HG03060 (cell line): Measurements from ENCODE around the gene SFI1.
"Not testable (repeated sequence)": the region's sequence is repeated elsewhere in the genome, so short reads cannot be mapped to it uniquely, and the experiment has no call there.

Experiments used
- ATAC-seq: cut with Tn5 transposase; IDR thresholded peaks from one replicate; pipeline ENCODE4 v1.9.1; 2021; ENCODE audit warnings: low read depth, moderate number of reproducible peaks; ENCODE audit not compliant: unreplicated experiment

SFI1 gene

DNA sequence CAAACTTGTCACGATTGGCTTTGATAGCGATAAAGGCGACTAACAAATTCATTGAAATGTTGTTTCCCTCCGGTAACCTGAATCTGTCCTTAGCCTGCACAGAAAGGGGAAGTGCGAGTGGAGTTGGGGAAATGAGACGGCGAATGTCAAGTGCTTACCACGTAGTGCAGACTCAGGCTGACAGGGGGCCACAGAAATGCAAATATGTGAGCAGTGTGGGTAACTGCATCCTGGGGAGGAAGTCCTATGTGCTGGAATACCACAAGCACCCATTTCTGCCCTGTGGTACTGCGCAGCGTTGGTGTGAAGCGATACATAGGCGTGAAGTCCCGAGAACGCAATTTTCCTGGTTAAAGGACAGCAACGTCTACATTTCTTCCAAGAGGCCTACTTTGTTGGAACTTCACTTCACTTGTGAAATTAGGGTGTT lies 5.8 kb upstream of the SFI1 start:
- peak; percentile 68 for ATAC-seq

DNA sequence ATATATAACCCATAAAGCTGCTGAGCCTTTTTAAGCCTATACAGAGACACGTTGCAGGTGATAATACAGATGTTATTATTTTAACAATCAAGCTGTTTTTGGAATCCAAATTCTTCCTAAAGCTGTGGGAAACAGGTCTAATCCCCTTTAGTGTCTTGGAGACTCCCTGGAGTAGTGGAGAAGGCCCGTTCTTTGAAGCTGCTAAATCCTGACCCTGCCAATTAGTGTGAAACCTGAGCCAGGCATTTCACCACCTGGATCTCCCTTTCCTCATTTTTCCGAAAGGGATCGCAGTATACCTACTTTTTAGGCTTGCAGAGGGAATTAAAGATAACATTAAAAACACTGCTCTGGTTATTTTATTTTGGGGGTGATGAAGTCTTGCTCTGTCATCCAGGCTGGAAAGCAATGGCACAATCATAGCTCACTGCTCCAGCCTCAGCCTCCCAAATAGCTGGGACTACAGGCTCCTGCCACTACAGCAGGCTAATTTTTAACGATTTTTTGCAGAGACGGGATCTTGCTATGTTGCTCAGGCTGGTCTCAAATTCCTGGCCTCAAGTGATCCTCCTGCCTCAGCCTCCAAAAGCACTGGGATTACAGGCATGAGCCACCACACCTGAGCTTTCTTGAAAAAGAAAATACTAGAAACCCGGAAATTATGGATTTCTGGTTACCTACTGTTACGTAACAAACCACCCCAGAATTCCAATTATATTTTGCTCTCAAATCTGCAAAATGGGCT lies 4.9 kb upstream of the SFI1 start:
- ATAC-seq = no peak

DNA sequence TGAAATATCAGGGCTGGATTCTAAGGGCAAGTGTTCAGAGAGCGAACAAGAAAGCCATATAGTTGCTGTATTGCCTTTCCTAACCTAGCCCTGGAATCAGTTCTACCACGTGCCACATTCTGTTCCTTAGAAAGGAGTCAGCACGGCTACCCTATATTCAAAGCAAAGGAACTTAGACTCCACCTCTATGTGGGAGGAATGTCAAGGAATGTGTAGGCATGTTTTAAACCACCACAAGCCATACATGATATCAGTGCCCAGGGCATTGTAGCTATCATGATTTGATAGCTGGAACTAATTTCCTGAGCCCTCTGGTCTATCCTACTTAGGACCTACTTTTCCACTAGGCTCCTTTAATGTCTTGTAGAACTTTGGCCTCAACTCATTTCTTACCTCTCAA lies 4.2 kb upstream of the SFI1 start:
- no peak for ATAC-seq

GRCh38 chr22:31493355-31493754 lies 3.0 kb upstream of the SFI1 start:
- ATAC-seq = not testable (repeated sequence)

- no peak for ATAC-seq
Measured at GRCh38 chr22:31495343-31495742, 993 bp upstream of the SFI1 start.

DNA sequence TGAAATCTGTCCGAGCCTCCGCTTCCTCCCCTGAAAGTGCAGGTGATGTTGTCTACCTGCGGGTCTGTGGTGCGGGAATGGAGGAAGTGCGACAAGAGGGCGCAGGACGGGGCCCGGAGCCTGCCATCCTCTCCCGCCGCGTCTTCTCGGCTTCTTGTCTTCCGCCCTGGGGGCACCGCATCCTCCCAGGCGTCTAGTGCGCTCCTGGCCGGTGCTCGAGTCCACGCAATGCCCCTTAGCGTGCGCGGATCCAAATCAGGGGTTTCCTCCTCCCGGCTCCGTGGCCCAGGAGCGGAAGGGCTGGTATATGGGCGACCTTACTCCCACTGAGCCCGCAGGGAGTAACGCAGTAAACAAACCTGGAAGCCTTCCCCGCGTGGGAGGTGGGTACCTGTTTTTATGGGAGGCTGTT lies 405 bp downstream of the SFI1 start:
- no peak for ATAC-seq

GRCh38 chr22:31497148-31497938 lies 1.0 kb downstream of the SFI1 start:
- ATAC-seq = no peak

DNA sequence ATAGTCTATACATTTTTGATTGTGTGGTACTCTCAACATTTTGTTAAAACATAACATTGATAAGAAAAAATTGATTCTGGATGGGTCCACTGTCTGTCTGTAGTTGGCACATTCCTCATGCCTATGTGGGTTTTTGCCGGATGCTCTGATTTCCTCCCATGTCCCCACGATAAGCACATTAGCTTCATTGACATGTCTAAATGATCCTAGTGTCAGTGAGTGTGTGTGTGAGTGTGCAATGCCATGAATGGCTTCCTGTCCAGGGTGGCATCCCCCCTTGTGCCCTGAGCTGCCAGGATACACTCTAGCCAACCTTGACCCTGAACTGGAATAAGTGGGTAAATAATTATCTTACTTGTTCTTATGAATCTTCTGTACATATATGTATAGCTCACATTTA lies 5.4 kb downstream of the SFI1 start:
- no peak for ATAC-seq

DNA sequence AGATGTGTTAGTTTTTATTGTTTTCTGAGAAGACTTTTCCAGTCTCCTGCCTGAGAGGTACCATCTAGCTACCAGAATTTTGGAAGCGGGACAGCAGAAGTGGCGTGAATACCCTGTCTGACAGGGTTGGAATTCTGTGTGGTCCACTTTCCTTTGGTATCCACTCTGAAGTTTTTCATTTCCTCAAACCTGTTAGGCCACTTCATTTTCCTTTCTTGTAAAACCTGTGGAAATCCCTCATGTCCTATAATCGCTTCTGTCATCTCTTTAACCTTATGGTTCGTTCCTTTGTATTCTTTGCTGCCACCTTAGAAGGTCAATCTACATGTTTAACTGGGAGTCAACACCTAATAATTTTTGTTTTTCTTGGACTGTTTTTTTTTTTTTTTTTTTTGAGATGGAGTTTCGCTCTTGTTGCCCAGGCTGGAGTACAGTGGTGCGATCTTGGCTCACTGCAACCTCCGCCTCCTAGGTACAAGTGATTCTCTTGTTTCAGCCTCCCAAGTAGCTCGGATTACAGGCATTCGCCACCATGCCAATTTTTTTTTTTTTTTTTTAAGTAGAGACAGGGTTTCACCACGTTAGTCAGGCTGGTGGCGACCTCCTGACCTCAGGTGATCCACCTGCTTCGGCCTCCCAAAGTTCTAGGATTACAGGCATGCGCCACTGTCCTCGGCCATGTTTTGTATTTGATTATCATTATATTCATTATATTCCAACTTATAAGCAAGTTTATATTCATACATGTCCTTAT lies 7.1 kb downstream of the SFI1 start:
- no peak for ATAC-seq

DNA sequence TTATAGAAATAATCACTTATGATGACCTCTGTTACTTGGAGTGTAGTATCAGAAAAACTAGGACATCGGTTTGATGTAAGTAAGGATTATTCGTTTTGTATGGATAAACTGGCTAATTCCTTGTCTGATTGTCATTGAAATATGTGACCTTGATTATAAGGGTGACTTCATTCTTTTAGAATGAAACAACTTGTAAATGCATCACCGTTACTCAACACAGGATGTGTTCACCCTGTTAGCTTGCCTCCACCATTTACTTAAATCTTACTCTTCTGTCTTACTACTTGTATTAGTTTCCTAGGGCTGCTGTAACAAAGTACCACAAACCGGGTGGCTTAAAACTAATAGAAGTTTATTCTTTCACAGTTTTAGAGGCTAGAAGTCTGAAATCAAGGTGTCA lies 7.9 kb downstream of the SFI1 start:
- ATAC-seq = no peak

- not testable (repeated sequence) for ATAC-seq
Measured at GRCh38 chr22:31507517-31507916, 11.2 kb downstream of the SFI1 start.

GRCh38 chr22:31508536-31508935 lies 12.2 kb downstream of the SFI1 start:
- ATAC-seq = no peak

DNA sequence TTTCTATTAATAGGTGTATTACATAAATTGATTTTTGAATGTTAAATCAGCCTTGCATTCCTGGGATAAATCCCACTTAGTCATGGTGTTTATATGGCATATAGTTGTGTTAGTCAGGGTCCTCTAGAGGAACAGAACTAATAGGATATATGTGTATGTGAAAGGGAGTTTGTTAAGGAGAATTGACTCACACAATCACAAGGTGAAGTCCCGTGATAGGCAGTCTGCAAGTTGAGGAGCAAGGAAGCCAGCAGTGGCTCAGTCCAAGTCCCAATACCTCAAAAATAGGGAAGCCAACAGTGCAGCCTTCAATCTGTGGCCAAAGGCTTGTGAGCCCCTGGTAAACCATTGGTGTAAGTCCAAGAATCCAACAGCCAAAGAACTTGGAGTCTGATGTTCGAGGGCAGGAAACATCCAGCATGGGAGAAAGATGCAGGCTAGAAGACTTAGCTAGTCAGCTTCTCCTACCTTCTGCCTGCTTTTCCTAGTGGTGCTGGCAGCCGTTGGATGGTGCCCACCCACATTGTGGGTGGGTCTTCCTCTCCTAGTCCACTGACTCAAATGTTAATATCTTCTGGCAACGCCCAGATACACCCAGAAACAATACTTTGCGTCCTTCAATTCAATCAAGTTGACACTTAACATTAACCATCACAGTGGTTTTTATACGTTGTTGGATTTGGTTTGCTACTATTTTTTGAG lies 12.9 kb downstream of the SFI1 start:
- ATAC-seq = no peak

DNA sequence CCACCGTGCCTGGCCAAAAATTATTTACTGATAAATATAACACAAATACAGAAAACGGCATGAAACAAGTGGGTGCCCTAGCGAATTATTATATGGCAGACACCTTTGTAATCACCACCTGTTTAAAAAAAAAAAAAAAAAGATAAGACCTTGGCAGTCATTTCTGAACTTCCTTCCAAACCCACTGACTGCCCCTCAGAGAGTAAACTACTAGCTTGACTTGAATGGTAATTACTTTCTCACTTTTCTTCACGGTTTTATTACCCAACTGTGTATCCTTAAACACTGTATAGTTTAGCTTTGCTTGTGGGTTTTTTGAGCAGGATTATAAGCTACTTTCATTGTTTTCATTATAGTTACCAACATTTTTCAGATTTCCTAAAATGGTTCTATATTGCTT lies 23.7 kb downstream of the SFI1 start:
- ATAC-seq = no peak

GRCh38 chr22:31524132-31524531 lies 27.8 kb downstream of the SFI1 start:
- ATAC-seq = not testable (repeated sequence)

- no peak for ATAC-seq
Measured at GRCh38 chr22:31526270-31526669, 29.9 kb downstream of the SFI1 start.

- no peak for ATAC-seq
Measured at GRCh38 chr22:31530823-31531195, 34.5 kb downstream of the SFI1 start.

GRCh38 chr22:31532060-31532459 lies 35.7 kb downstream of the SFI1 start:
- no peak for ATAC-seq

DNA sequence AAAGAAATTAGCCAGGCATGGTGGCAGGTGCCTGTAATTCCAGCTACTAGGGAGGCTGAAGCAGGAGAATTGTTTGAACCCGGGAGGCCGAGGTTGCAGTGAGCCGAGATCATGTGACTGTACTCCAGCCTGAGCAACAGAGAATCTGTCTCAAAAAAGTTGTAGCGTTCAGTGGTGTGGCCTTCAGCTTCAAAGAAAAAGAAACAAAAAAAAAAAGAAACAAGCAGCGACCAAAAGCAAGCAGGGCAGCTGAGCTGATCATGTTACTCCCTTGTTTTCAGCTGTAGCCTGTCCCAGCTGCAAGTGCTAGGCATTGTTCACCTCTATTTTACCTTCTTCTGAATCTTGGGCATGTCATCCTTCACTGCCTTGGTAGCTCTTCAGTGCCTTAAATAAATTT lies 37.0 kb downstream of the SFI1 start:
- no peak for ATAC-seq

GRCh38 chr22:31537019-31537535 lies 40.7 kb downstream of the SFI1 start:
- no peak for ATAC-seq
